K562 (cell line): ENCODE measurements around the gene PTPRC. TPM values are rescaled to one million over a fixed set of nuclear protein-coding genes. Genes with fewer than 3 reads are reported as not detected.

Experiments
- BRD9 ChIP-seq: fragments of 450-650 bp; IDR thresholded peaks from 2 replicates; pipeline ENCODE4 v1.6.1; 2018; ENCODE audit warnings: low read depth; ENCODE audit not compliant: partially characterized antibody
- DEAF1 ChIP-seq: fragments of 450-650 bp; formaldehyde crosslinking; IDR thresholded peaks from 2 replicates; pipeline ENCODE4 v1.4.0; 2020; ENCODE audit warnings: mild to moderate bottlenecking, moderate library complexity
- HCFC1 ChIP-seq: IDR thresholded peaks from 2 replicates; pipeline ENCODE4 v1.6.1; 2012; ENCODE audit warnings: low read depth, low read length, improper control_type of control experiment
- HDAC3 ChIP-seq: fragments of 450-650 bp; IDR thresholded peaks from 2 replicates; pipeline ENCODE4 v1.6.1; 2018; ENCODE audit warnings: borderline replicate concordance, mild to moderate bottlenecking, moderate library complexity; ENCODE audit not compliant: partially characterized antibody
- MYNN ChIP-seq, 2 experiments: sonication (generic); formaldehyde crosslinking in 1 of 2; IDR thresholded peaks; 2 replicates each; pipeline versions ENCODE4 v1.5.0 to v1.6.1; 2016 to 2020; ENCODE audit warnings: antibody characterized with exemption in 1 of 2, missing genetic modification reagents in 1 of 2
- NBN ChIP-seq: fragments of 450-650 bp; IDR thresholded peaks from 2 replicates; pipeline ENCODE4 v1.6.1; 2016; ENCODE audit warnings: low read depth, mild to moderate bottlenecking
- NCOA1 ChIP-seq: fragments of 450-650 bp; IDR thresholded peaks from 2 replicates; pipeline ENCODE4 v1.6.1; 2016; ENCODE audit warnings: low read depth
- NCOA2 ChIP-seq, 2 experiments: fragments of 450-650 bp; IDR thresholded peaks; 2 replicates each; pipeline ENCODE4 v1.6.1; 2018; ENCODE audit warnings: mild to moderate bottlenecking in 2 of 2, moderate library complexity in 1 of 2; ENCODE audit not compliant: partially characterized antibody in 2 of 2
- POLR2B ChIP-seq: fragments of 450-650 bp; IDR thresholded peaks from 2 replicates; pipeline ENCODE4 v1.6.1; 2018; ENCODE audit warnings: low read depth; ENCODE audit not compliant: partially characterized antibody
- TCFL5 ChIP-seq: fragments of 250-450 bp; sonication (Bioruptor Pico); conservative IDR thresholded peaks from 2 replicates; pipeline ENCODE4 v1.6.1; 2021; ENCODE audit warnings: mild to moderate bottlenecking, moderate library complexity, matching md5 sums
- XRCC4 ChIP-seq: IDR thresholded peaks from one replicate; pipeline ENCODE4 v1.6.1; 2011; ENCODE audit not compliant: insufficient read depth, insufficient read length; ENCODE audit errors: extremely low read depth
- ZNF24 ChIP-seq: fragments of 450-650 bp; IDR thresholded peaks from 2 replicates; pipeline ENCODE4 v1.6.1; 2016
- ZNF586 ChIP-seq: fragments of 450-650 bp; formaldehyde crosslinking; conservative IDR thresholded peaks from 2 replicates; pipeline ENCODE4 v1.4.0; 2020; ENCODE audit warnings: mild to moderate bottlenecking, moderate library complexity
- polyA plus RNA-seq, 8 experiments: library from polyadenylated mRNA; depleted of rRNA in 4 of 8; stranded (reverse) in 5 of 8; unstranded in 3 of 8; fragments of >200 nt; fragmentation: Nextera tagmentation in 2 of 8; fragmentation: Illumina TruSeq in 1 of 8; extraction: Ambion mirVana in 2 of 8; extraction: Trizol in 1 of 8; gene quantifications; 2 replicates each; pipeline versions ENCODE4 v1.2.1 to v1.2.3, GENCODE V29; 2011 to 2014; ENCODE audit warnings: inconsistent platforms in 1 of 8, missing spikeins in 1 of 8
- total RNA-seq, 7 experiments: library from RNA; depleted of rRNA in 6 of 7; stranded (reverse); fragments of >200 nt in 6 of 7; fragmentation: Illumina TruSeq in 2 of 7; extraction: Trizol in 2 of 7; gene quantifications; 2 replicates each; pipeline versions ENCODE4 v1.2.1 to v1.2.3, GENCODE V29; 2011 to 2021; ENCODE audit warnings: low replicate concordance in 1 of 7
- TF ChIP-seq, protein P1 (sequence below), 2 experiments: fragments of 450-650 bp; formaldehyde crosslinking in 1 of 2; IDR thresholded peaks; 2 replicates each; pipeline versions ENCODE4 v1.4.0 to v1.6.1; 2014 to 2020; ENCODE audit warnings: mild to moderate bottlenecking in 2 of 2, borderline replicate concordance in 1 of 2, low read depth in 1 of 2

The PTPRC gene
- total and polyA plus RNA-seq, 9 of the 15 experiments (the other 6 are each of a cell fraction or from before 2014, with no cell fraction given): 7.1 to 107 (median 62.9) TPM

- TF ChIP-seq HCFC1: no peak
- TF ChIP-seq HDAC3: peak; percentile 64
- 0 out of 2 replicates have a peak, but pooled peaks have one; percentile 45 for TF ChIP-seq NBN
- TF ChIP-seq NCOA1: peak; percentile 70; the same call in 1 of the 2 replicates
- peak; percentile 67; the same call in 1 of the 2 replicates for TF ChIP-seq MYNN (IDR thresholded peaks at IDR 0.05)
- TF ChIP-seq MYNN (CRISPR knock-in tag; IDR thresholded peaks at IDR 0.05): no peak
- peak; percentile 55 for TF ChIP-seq BRD9
- TF ChIP-seq XRCC4: no peak
- TF ChIP-seq ZNF586 (CRISPR knock-in tag): peak; percentile 84; the same call in 1 of the 2 replicates
- 0 out of 2 replicates have a peak, but pooled peaks have one; percentile 33 for TF ChIP-seq DEAF1 (CRISPR knock-in tag)
- TF ChIP-seq TCFL5 (CRISPR knock-in tag): no peak
- no peak for TF ChIP-seq ZNF24
- peak; percentile 18 to 26 for TF ChIP-seq NCOA2 (IDR thresholded peaks at IDR 0.05; ENCODE audit: partially characterized antibody in 2 of 2)
- no peak for TF ChIP-seq POLR2B
- TF ChIP-seq, protein P1, sequence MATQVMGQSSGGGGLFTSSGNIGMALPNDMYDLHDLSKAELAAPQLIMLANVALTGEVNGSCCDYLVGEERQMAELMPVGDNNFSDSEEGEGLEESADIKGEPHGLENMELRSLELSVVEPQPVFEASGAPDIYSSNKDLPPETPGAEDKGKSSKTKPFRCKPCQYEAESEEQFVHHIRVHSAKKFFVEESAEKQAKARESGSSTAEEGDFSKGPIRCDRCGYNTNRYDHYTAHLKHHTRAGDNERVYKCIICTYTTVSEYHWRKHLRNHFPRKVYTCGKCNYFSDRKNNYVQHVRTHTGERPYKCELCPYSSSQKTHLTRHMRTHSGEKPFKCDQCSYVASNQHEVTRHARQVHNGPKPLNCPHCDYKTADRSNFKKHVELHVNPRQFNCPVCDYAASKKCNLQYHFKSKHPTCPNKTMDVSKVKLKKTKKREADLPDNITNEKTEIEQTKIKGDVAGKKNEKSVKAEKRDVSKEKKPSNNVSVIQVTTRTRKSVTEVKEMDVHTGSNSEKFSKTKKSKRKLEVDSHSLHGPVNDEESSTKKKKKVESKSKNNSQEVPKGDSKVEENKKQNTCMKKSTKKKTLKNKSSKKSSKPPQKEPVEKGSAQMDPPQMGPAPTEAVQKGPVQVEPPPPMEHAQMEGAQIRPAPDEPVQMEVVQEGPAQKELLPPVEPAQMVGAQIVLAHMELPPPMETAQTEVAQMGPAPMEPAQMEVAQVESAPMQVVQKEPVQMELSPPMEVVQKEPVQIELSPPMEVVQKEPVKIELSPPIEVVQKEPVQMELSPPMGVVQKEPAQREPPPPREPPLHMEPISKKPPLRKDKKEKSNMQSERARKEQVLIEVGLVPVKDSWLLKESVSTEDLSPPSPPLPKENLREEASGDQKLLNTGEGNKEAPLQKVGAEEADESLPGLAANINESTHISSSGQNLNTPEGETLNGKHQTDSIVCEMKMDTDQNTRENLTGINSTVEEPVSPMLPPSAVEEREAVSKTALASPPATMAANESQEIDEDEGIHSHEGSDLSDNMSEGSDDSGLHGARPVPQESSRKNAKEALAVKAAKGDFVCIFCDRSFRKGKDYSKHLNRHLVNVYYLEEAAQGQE (IDR thresholded peaks at IDR 0.05; ENCODE audit: borderline replicate concordance): peak; percentile 15; the same call in 1 of the 2 replicates
- TF ChIP-seq, protein P1 (CRISPR knock-in tag; IDR thresholded peaks at IDR 0.05; ENCODE audit: low read depth): no peak; the same call in 1 of the 2 replicates
Measured at GRCh38 chr1:198633675-198634121, 5.1 kb upstream of the PTPRC start (continued).
